Ovary (tissue), 3 donors: ENCODE data around the gene UBLCP1.

Experiments
- CTCF ChIP-seq, 3 donors: fragments of 450-650 bp in 2 of 3; fragments of 200-600 bp in 1 of 3; IDR thresholded peaks; one replicate each; pipeline versions ENCODE4 v1.5.1 to v1.8.0; 2016 to 2022; ENCODE audit warnings: antibody characterized with exemption in 3 of 3, mild to moderate bottlenecking in 1 of 3
- EP300 ChIP-seq: sonication (generic); formaldehyde crosslinking; IDR thresholded peaks from one replicate; pipeline ENCODE4 v1.6.1; 2017; ENCODE audit warnings: antibody characterized with exemption
- POLR2A ChIP-seq: fragments of 450-650 bp; IDR thresholded peaks from one replicate; pipeline ENCODE4 v1.6.1; 2017; ENCODE audit warnings: antibody characterized with exemption, mild to moderate bottlenecking, moderate library complexity
- donor health status: DM: no; HTN: no; CAD: no.

- TF ChIP-seq CTCF (IDR thresholded peaks at IDR 0.05) (no peak), POLR2A (no peak), EP300 (no peak)
These were observed 625 bp upstream of the UBLCP1 start for GRCh38 chr5:159262472-159262858.
